GM21423 (cell line): ENCODE data around the gene FLOT2.
"Not testable (repeated sequence)": the region's sequence is repeated elsewhere in the genome, so short reads cannot be mapped to it uniquely, and the experiment has no call there.

Source experiments
- ATAC-seq: cut with Tn5 transposase; IDR thresholded peaks from one replicate; pipeline ENCODE4 v1.9.1; 2021; ENCODE audit warnings: mild to moderate bottlenecking, moderate library complexity; ENCODE audit not compliant: unreplicated experiment

The FLOT2 gene

DNA sequence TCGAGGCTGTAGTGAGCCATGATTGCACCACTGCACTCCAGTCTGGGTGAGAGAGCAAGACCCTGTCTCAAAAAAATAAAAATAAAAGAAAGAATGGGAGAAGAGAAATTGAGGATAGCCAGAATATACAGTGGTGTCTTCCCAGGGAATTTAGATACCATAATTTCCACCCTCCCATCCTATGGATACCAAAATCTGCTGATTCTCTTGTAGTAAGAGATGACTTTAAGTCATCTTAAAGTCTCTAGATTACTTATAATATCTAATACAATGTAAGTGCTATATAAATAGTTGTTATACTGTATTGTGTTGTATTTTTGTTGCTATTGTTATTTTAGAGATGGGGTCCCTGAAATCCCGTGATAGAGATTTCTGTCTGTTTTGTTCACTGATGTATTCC lies 44.2 kb downstream of the FLOT2 start:
- no peak for ATAC-seq

DNA sequence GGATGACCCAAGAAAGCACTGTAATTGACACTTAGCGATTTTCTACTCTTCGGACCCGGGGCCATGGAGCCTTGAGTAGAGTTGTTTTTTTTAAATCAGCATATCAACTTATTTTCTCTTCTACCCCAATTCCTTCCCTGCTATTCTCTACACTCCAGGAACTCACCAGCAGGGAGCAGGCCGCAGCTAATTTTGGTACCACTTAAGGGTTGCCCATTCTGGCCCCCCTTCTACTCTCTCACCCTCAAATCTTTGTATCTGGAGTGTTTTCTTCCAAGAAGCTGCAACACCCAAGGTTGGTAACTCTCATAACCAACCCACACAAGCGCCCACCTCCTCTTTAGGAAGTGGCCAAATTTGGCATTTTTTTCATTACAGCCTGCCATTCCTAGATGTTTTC lies 48.3 kb downstream of the FLOT2 start:
- no peak for ATAC-seq

DNA sequence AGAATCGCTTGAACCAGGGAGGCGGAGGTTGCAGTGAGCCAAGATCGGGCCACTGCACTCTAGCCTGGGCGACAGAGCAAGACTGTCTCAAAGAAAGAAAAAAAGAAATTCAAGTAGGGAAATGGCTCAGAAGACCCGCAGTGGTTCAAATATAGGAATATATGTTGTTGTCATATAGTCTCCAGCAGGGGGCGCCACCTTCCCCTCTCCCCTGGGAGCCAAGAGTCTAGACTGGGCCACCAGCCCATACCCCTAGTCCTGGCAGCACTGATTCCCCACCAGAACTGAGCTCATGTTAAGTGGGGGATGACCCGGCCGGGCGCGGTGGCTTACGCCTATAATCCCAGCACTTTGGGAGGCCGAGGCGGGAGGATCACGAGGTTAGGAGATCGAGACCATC lies 48.9 kb downstream of the FLOT2 start:
- ATAC-seq = not testable (repeated sequence)

DNA sequence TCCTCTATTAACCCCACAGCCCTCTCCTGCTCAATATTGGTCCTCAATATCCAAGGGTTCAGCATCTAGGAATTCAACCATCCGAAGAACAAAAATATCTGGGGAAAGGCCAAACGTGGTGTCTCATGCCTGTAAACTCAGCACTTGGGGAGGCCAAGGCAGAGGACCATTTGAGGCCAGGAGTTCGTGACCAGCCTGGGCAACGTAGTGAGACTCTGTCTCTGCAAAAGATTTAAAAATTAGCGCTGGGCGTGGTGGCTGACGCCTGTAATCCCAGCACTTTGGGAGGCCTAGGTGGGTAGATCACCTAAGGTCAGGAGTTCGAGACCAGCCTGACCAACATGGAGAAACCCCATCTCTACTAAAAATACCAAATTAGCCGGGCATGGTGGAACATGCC lies 50.8 kb downstream of the FLOT2 start:
- ATAC-seq = not testable (repeated sequence)

DNA sequence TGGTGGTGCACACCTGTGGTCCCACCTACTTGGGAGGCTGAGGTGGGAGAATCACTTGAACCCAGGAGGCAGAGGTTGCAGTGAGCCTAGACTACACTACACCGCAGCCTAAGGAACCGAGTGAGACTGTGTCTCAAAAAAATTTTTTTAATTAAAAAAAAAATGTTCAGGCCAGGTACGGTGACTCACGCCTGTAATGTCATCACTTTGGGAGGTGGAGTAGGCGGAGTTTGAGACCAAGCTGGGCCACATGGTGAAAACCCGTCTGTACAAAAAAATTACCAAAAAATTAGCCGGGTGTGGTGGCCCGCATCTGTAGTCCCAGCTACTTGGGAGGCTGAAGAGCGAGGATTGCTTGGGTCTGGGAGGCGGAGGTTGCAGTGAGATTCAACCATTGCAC lies 51.3 kb downstream of the FLOT2 start:
- ATAC-seq = no peak

DNA sequence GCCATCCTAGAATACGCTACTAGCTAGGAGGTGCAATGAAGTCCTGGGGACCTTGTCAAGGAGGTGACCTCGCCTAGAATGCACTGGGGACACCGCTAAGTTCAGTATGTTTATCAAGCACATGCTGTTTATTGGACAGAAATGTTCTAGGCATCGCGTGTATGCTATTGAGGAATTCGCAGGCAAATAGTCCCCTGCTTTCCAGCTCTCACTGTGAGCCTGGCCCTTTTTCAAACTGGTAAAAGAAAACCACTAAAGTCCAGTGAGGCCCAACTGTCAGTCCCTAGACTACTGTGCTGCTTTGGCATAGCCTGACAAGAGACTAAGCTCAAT lies 53.8 kb downstream of the FLOT2 start:
- no peak for ATAC-seq

DNA sequence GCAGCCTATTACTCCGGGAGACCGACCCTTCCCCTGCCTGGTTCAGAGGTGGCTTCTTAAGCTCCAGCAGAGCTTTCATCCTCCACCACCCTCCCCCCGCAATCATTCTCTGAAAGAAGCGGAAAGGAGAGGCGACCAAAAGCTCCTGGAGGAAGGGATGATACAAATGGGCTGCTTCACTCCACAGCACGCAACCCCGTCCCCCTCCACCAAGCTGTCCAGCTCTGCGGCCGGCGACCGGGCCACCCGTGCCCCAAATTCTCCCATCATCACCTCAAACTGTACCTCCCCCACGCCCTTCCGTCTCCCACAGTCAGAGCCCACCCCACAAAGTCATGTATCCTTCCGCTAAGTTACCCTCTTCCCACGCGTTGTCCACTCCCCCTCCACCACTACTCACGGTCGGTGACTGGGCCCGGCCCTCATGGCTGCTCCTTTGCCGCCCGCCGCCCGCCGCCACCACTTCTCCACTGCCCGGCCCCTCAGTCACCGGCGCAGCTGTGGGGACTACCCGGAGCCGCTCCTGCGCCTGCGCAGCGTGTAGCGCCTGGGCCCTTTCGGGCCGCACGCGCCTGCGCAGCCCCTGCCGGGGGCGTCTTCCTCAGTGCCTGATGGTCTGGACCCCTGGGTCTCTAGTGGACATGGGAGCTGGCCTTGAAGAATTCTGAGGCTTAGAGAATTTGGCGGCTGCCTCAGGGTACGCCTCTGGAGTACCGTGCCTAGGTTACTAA lies 55.1 kb downstream of the FLOT2 start, which contains the start of gene FAM222B:
Gene FAM222B (minus strand): TSS at position 509 of the 731 bp plus-strand sequence. CDS start 76,123 bp downstream, outside the sequence.
- ATAC-seq = peak; percentile 93

DNA sequence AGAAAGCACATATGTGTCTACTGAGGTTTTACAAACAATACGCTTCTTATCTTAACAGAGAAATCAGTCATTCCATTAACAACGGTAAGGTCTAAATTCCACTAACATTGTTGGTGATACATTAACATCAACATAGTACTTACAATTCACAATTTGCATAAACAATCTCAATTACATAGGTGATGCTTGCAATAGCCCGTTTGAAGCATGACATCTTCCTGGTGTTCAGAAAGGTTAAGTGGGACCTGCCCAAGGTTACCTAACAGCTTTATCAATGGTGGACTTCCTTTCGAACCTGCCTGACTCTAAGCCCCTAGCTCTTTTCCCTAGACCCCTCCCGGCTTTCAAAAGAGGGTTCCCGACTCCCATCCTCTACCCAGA lies 55.6 kb downstream of the FLOT2 start:
- peak; percentile 7 for ATAC-seq

DNA sequence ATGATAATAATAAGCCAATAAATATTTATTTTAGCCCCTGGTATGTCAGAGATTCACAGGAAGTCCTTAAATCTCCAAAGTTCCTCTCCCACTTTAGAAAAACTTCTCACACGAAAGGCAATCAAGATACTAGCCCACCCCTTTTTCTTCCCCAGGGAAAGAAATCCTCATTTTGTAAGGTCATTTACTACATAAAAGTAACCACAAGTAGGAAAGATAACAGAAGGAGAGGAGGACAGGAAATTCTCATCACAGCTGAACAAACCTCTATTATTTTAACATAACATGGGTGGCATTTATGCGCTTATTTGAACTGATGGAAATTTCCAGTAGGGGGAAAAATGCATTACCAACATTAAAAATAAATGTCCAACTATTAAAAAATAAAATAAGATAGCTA lies 58.3 kb downstream of the FLOT2 start:
- ATAC-seq = no peak

DNA sequence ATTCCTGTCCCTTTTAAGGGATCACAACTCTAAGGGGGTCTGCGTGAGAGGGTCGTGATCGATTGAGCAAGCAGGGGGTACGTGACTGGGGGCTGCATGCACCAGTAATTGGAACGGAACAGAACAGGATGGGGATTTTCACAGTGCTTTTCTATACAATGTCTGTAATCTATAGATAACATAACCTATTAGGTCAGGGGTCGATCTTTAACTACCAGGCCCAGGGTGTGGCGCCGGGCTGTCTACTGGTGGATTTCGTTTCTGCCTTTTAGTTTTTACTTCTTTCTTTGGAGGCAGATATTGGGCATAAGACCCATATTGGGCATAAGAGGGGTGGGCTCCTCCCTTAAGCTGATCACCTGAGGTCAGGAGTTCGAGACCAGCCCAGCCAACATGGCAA lies 61.0 kb downstream of the FLOT2 start:
- not testable (repeated sequence) for ATAC-seq

DNA sequence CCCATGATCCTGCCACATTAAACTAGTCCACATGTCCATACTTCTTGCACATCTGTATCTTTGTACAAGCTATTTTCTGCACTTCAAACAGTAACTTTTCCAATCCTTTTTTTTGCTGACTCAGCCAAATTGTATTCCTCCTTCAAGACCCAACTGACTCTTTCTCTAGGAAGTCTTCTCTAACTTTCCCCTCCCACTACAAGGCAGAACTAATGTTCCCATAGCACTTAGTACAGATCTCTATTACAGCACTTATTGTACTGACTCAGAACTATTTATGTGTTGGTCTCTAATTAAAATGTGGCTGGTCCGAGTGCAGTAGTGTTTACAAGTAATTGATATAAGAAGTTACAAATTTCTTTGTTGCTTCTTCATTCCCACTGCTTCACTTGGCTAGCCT lies 63.1 kb downstream of the FLOT2 start:
- ATAC-seq = no peak
